SK-N-SH (cell line): ENCODE results near the gene FPR1. TPM values are rescaled to one million over a fixed set of nuclear protein-coding genes. Genes with fewer than 3 reads are reported as not detected.
"Not testable (repeated sequence)": the region's sequence is repeated elsewhere in the genome, so short reads cannot be mapped to it uniquely, and the experiment has no call there.

ENCODE experiments used
- CTCF ChIA-PET: fragments of 300-600, 350-600 bp; formaldehyde crosslinking; extraction: SDS; loops from one replicate; lab custom pipeline; 2021; lab: Yijun Ruan, JAX
- POLR2A ChIA-PET: fragments of 350-600 bp; sonication (Branson Sonifier 250); formaldehyde crosslinking; extraction: SDS; loops from one replicate; lab custom pipeline; 2020; ENCODE audit warnings: antibody characterized with exemption, inconsistent platforms; lab: Yijun Ruan, JAX
- DNase-seq: peaks from one replicate; pipeline ENCODE4 v3.0.0; 2012
- H2AFZ ChIP-seq: fragments of 200-600 bp; sonication (generic); 2 replicates; pipeline ENCODE4 v1.8.1; 2016; ENCODE audit warnings: antibody characterized with exemption, mild to moderate bottlenecking, low read depth
- H3F3A ChIP-seq: fragments of 200-600 bp; sonication (generic); replicated peaks from 2 replicates; pipeline ENCODE3; 2016; ENCODE audit warnings: antibody characterized with exemption, mild to moderate bottlenecking; ENCODE audit not compliant: insufficient read depth
- H3K27ac ChIP-seq, 2 experiments: fragments of 200-500 bp in 1 of 2; fragments of 200-600 bp in 1 of 2; sonication (Bioruptor generic) in 1 of 2; sonication (generic), shearing (Covaris generic) in 1 of 2; 2 replicates each; pipeline versions ENCODE4 v1.5.1 to v1.6.1; 2014 to 2016; ENCODE audit warnings: low read depth in 2 of 2, inconsistent platforms in 1 of 2, low read length in 1 of 2, mild to moderate bottlenecking in 1 of 2, mixed read lengths in 1 of 2
- H3K27me3 ChIP-seq: fragments of 200-600 bp; sonication (generic), shearing (Covaris generic); 2 replicates; pipeline ENCODE4 v1.6.1; 2016; ENCODE audit warnings: mixed run types; ENCODE audit not compliant: insufficient read depth
- H3K36me3 ChIP-seq, 2 experiments: fragments of 200-500 bp in 1 of 2; fragments of 200-600 bp in 1 of 2; sonication (Bioruptor generic) in 1 of 2; sonication (generic) in 1 of 2; replicated peaks in 1 of 2; 2 replicates each; pipeline versions ENCODE3 to v1.5.1; 2014 to 2016; ENCODE audit warnings: low read length in 1 of 2, mild to moderate bottlenecking in 1 of 2; ENCODE audit not compliant: insufficient read depth in 2 of 2, control insufficient read depth in 1 of 2
- H3K4me1 ChIP-seq, 2 experiments: fragments of 200-500 bp in 1 of 2; fragments of 200-600 bp in 1 of 2; sonication (Bioruptor generic) in 1 of 2; sonication (generic), shearing (Covaris generic) in 1 of 2; 2 replicates each; pipeline versions ENCODE4 v1.5.1 to v1.6.1; 2014 to 2016; ENCODE audit warnings: low read depth in 1 of 2, low read length in 1 of 2, mixed run types in 1 of 2; ENCODE audit not compliant: insufficient read depth in 2 of 2, control insufficient read depth in 1 of 2
- H3K4me2 ChIP-seq: fragments of 200-600 bp; sonication (generic), shearing (Covaris generic); 2 replicates; pipeline ENCODE4 v1.6.1; 2017; ENCODE audit warnings: mixed run types
- H3K4me3 ChIP-seq, 2 experiments: fragments of 200-500 bp in 1 of 2; fragments of 200-600 bp in 1 of 2; sonication (Bioruptor generic) in 1 of 2; sonication (generic), shearing (Covaris generic) in 1 of 2; 2 replicates each; pipeline versions ENCODE4 v1.5.1 to v1.8.1; 2014 to 2016; ENCODE audit warnings: low read depth in 2 of 2, inconsistent platforms in 1 of 2, low read length in 1 of 2, mild to moderate bottlenecking in 1 of 2, mixed read lengths in 1 of 2, moderate library complexity in 1 of 2
- H3K79me2 ChIP-seq: fragments of 200-600 bp; sonication (generic); 2 replicates; pipeline ENCODE4 v1.8.1; 2017; ENCODE audit warnings: mild to moderate bottlenecking; ENCODE audit not compliant: insufficient read depth
- H3K9ac ChIP-seq: fragments of 200-600 bp; sonication (generic); 2 replicates; pipeline ENCODE4 v1.6.1; 2017; ENCODE audit warnings: mixed run types
- H3K9me2 ChIP-seq: fragments of 200-600 bp; sonication (generic); 2 replicates; pipeline ENCODE4 v1.6.1; 2017; ENCODE audit warnings: mixed run types
- H3K9me3 ChIP-seq: fragments of 200-600 bp; sonication (generic); 2 replicates; pipeline ENCODE4 v1.6.1; 2017; ENCODE audit warnings: mixed run types, mild to moderate bottlenecking, moderate library complexity
- H4K20me1 ChIP-seq: fragments of 200-600 bp; sonication (generic); 2 replicates; pipeline ENCODE4 v1.6.1; 2017; ENCODE audit warnings: mild to moderate bottlenecking, mixed run types; ENCODE audit not compliant: insufficient read depth
- ELF1 ChIP-seq: IDR thresholded peaks from 2 replicates; pipeline ENCODE4 v1.4.0; 2012
- RAD21 ChIP-seq: IDR thresholded peaks from 2 replicates; pipeline ENCODE4 v1.6.1; 2012; ENCODE audit warnings: mild to moderate bottlenecking, low read length
- RXRA ChIP-seq: IDR thresholded peaks from 2 replicates; pipeline ENCODE4 v1.4.0; 2012; ENCODE audit warnings: low read depth, mild to moderate bottlenecking, borderline replicate concordance
- SMC3 ChIP-seq: IDR thresholded peaks from 2 replicates; pipeline ENCODE4 v1.6.1; 2012; ENCODE audit warnings: low read depth, low read length, improper control_type of control experiment
- WGBS: methylation state at CpG from one replicate; pipeline ENCODE4 v1.1.6; 2017; ENCODE audit warnings: low lambda C conversion rate; 5-methylcytosine and 5-hydroxymethylcytosine counted together
- polyA plus RNA-seq, 3 experiments: library from polyadenylated mRNA; depleted of rRNA; stranded (reverse); fragments of >200 nt; gene quantifications; 2 replicates each; pipeline ENCODE4 v1.2.3, GENCODE V29; 2012
- TF ChIP-seq, protein P1 (sequence below): fragments of 200-600 bp; sonication (generic); IDR thresholded peaks from 2 replicates; pipeline ENCODE4 v1.6.1; 2017; ENCODE audit warnings: antibody characterized with exemption, mild to moderate bottlenecking, moderate library complexity

The FPR1 gene
- polyA plus RNA-seq, 1 of the 3 experiments (the other 2 are of a cell fraction): not detected

DNA sequence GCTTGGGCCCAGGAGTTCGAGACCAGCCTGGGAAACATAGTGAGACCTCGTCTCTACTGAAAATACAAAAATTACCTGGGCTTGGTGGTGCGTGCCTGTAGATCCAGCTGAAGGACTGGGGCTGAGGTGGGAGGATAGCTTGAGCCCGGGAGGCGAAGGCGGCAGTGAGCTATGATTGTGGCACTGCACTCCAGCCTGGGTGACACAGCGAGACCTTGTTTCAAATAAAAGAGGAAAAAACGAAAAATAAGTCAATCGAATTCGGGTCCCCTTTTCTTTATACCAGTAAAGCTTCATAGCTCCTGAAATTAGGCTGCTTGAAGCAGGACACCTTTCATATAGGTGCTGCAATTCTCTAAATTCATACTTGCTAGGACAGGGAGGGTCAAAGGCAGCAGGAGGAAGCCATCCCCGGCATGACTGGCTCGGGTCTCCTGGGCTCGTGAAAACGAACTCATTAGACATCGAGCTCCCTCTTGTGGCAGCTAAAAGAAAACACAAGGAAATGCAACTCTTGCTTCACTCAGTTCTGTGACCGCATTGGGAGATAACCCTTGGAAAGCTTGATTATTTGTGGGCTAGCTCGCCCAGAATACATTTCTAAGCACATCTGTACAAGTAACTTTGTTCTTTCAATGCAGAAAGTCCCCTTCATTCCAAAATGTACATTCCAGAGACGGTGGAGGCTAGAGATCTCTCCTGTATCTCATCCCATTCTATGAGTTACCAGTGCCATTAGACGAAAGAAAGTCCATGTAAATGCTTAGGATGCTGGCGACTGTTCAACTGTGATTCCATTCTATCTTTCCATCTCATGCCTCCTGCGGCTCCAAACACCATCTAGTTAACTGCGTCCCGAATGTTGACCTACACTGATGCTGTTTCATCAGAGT lies 26.1 kb upstream of the FPR1 start:
- Histone ChIP-seq H4K20me1 (no peaks in the 10 kb centered on the region), H3K4me2 (peak overlapping the region; percentile 57), H2AFZ (peak overlapping the region; percentile 57; the same call in 1 of the 2 replicates)

DNA sequence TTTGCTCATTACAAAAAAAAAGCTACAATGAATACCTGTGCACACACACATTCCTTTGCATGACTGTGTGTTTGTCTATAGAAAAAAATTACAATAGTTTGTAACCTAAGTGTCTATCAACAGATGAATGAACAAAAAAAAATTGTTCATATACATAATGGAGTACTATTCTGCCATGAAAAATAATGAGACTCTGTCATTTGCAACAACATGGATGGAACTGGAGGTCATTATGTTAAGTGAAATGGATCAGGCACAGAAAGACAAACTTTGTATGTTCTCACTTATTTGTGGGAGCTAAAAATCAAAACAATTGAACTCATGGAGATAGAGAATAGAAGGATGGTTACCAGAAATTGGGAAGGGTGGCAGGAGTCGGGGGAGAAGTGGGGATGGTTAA lies 24.9 kb upstream of the FPR1 start:
- H3K9me2 ChIP-seq, H4K20me1 ChIP-seq, H2AFZ ChIP-seq, H3K9ac ChIP-seq, H3F3A ChIP-seq, H3K36me3 ChIP-seq, H3K9me3 ChIP-seq, H3K4me2 ChIP-seq, H3K4me1 ChIP-seq, DNase-seq, POLR2A ChIA-PET, H3K27me3 ChIP-seq, H3K27ac ChIP-seq, H3K4me3 ChIP-seq, H3K79me2 ChIP-seq: not testable (repeated sequence)
- CTCF ChIA-PET: interaction anchor here (0.6 to 2.3 kb wide), 4 partner anchors 11 to 457 kb away, joined by 3 to 25 read pairs (median 8); no protein-coding TSS in a partner anchor
- WGBS: 10% methylated on average over 1 of the region's 1 CpG

More for the DNA sequence above, 26.1 kb upstream of the FPR1 start:
- TF ChIP-seq, protein P1, sequence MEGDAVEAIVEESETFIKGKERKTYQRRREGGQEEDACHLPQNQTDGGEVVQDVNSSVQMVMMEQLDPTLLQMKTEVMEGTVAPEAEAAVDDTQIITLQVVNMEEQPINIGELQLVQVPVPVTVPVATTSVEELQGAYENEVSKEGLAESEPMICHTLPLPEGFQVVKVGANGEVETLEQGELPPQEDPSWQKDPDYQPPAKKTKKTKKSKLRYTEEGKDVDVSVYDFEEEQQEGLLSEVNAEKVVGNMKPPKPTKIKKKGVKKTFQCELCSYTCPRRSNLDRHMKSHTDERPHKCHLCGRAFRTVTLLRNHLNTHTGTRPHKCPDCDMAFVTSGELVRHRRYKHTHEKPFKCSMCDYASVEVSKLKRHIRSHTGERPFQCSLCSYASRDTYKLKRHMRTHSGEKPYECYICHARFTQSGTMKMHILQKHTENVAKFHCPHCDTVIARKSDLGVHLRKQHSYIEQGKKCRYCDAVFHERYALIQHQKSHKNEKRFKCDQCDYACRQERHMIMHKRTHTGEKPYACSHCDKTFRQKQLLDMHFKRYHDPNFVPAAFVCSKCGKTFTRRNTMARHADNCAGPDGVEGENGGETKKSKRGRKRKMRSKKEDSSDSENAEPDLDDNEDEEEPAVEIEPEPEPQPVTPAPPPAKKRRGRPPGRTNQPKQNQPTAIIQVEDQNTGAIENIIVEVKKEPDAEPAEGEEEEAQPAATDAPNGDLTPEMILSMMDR: peak; percentile 81
- TF ChIP-seq SMC3: peak; percentile 70
- TF ChIP-seq RXRA: no peak
- peak; percentile 78 for TF ChIP-seq RAD21
- peak; percentile 66 for DNase-seq
- Histone ChIP-seq H3K27me3 (no peaks in the 10 kb centered on the region), H3K9me2 (no peaks in the 10 kb centered on the region), H3K9ac (no peak overlapping the region), H3K9me3 (no peaks in the 10 kb centered on the region), H3K27ac (no peak overlapping the region), H3K4me3 (peak overlapping the region in 1 of 2 experiments; percentile 10; a peak in 1 of 4 replicates), H3K36me3 (no peaks in the 10 kb centered on the region), H3F3A (no peaks in the 10 kb centered on the region), H3K79me2 (no peaks in the 10 kb centered on the region), H3K4me1 (no peaks in the 10 kb centered on the region)
- ChIA-PET CTCF (interaction anchor here (0.6 to 2.3 kb wide), 41 partner anchors 9 to 436 kb away, joined by 3 to 25 read pairs (median 5); partner anchors contain the start of genes FPR2 and VSIG10L), POLR2A (no interaction called here)
- WGBS: 16% methylated on average over 23 of the region's 23 CpGs

DNA sequence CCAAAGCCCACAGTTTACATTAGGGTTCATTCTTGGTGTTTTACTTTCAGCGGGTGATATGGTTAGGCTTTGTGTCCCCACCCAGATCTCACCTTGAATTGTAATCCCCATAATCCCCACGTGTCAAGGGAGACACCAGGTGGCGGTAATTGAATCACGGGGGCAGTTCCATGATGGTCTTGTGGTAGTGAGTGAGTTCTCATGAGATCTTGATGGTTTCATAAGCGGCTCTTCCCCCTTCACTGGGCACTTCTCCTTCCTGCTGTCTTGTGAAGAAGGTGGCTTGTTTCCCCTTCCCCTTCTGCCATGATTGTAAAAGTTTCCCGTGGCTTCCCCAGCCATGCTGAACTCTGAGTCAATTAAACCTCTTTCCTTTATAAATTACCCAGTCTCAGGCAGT lies 21.3 kb upstream of the FPR1 start:
- no peaks in the 10 kb centered on the region for H3K79me2 ChIP-seq
- no peak for TF ChIP-seq ELF1
- WGBS: 6% methylated on average over 6 of the region's 6 CpGs
- no peaks in the 10 kb centered on the region for H3F3A ChIP-seq
- no peak overlapping the region for H3K4me3 ChIP-seq
- CTCF ChIA-PET: no interaction called here
- DNase-seq: no peak
- no peak overlapping the region for H3K9ac ChIP-seq
- no peaks in the 10 kb centered on the region for H3K9me2 ChIP-seq
- POLR2A ChIA-PET: no interaction called here
- no peaks in the 10 kb centered on the region for H3K36me3 ChIP-seq
- H3K4me1 ChIP-seq: no peaks in the 10 kb centered on the region
- H3K4me2 ChIP-seq: no peak overlapping the region
- H2AFZ ChIP-seq: no peak overlapping the region
- no peaks in the 10 kb centered on the region for H3K9me3 ChIP-seq
- H3K27ac ChIP-seq: no peak overlapping the region
- no peaks in the 10 kb centered on the region for H4K20me1 ChIP-seq
- peaks cover 16% of the 10 kb centered on the region for H3K27me3 ChIP-seq
